NCI-H69 (cell line): ENCODE data around the gene LCNL1.

Source experiments
- DNase-seq: peaks from one replicate; lab custom pipeline; 2025; lab: John Stamatoyannopoulos, UW

Gene LCNL1

GRCh38 chr9:136994180-136994887 is 11.5 kb downstream of the LCNL1 start:
- no peak for DNase-seq

- no peak for DNase-seq
These were observed 12.1 kb downstream of the LCNL1 start for GRCh38 chr9:136994888-136995230.

DNA sequence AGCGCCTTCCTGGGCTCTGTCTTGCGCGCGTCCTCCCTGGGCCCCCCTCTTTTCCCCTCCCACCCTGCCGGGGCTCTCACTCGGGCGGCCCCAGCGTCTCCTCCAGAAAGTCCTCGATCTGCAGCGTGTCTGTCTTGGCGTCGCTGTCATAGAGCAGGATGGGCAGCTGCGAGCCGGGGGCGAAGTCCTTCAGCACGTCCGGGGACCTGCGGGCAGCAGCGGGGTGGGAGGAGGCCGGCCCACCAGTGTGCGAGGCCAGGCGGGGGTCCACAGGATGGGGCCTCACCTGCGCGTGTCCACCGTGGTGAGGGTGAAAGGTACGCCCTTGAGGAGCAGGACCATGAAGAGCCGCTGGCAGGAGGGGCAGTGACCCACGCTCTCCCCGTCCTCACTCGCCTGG is 12.6 kb downstream of the LCNL1 start:
- no peak for DNase-seq

DNA sequence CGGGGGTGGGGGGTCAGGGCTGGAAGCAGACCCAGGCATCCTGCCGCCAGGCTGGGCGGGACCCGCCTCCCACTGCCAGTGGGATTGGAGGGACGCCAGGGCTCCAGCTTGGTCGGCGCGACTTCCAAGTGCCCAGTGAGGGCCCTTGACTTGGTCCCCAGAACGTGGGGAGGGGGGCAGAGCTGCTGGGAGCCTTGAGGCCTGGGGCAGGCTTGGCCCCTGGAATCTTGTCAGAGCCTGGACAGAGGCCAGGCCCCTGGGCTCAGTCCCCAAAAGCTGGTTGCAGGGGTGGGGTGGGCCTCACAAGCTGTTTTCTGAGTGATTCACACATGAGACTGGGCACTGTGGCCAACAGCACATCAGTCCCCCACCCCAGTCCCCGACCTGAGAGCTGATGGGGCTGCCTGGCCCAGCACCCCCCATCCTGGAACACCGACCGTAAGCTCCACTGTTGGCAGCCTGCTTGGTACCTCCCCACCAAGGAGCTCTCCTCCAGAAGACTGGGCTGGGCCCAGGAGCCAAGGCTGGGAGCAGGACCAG is 13.0 kb downstream of the LCNL1 start:
- DNase-seq = peak; percentile 55

- peak; percentile 74 for DNase-seq
These were observed 13.8 kb downstream of the LCNL1 start, which contains the start of gene CLIC3 for GRCh38 chr9:136996361-136997292. Gene CLIC3, minus strand, starts transcription at chr9:136996568. Its CDS starts 25 bp downstream, at chr9:136996543.

- DNase-seq = no peak
These were observed 14.6 kb downstream of the LCNL1 start for GRCh38 chr9:136997371-136997770.

DNA sequence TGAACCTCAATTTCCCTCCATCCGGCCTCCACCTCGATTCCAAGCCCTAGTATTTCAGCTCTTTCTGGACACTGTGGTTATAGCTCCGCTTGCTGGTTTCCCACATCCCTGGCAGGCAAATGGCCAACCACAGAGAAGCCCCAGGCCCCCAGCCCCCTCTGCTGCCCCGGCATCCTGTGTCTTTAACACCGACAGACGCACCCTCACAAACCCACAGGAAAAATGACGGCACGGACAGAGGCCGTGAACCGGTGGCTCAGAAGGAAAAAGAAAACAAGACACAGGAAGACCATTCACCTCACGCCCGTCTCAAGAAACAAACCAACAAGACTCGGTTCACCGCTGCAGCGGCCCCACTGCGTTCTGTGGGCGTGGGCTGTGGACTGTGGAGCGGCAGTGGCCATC is 15.0 kb downstream of the LCNL1 start:
- no peak for DNase-seq

- no peak for DNase-seq
These were observed 17.6 kb downstream of the LCNL1 start for GRCh38 chr9:137000177-137000930.

DNA sequence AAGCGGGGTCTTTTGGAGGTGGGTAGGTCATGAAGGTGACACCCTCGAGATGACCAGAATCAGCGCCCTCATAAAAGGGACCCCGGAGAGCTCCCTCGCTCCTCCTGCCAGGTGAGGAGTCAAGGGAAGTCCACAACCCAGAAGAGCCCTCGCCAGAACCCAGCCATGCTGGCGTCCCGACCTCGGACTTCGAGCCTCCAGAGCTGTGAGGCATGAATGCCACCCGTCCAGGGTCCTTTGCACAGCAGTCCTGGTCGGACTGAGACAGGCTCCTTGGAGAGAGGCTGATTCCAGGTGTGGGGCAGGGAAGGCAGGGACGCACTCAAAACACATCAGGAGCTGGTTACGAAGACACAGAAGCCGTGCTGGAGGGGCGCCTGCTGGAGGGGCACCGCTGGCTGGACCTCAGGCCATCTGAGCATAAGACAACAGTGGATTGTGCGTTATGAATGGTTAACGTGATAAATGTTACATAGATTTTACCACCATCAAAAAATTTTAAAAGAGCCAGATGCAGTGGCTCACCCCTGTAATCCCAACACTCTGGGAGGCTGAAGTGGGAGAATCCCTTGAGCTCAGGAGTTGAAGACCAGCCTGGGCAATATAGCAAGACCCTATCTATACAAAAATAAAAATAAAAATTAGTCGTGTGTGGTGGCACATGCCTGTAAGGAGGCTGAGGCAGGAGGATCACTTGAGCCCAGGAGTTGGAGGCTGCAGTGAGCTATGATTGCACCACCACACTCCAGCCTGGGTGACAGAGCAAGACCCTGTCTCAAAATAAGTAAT is 19.3 kb downstream of the LCNL1 start:
- DNase-seq = no peak

GRCh38 chr9:137002646-137003041 is 19.9 kb downstream of the LCNL1 start:
- DNase-seq = no peak

DNA sequence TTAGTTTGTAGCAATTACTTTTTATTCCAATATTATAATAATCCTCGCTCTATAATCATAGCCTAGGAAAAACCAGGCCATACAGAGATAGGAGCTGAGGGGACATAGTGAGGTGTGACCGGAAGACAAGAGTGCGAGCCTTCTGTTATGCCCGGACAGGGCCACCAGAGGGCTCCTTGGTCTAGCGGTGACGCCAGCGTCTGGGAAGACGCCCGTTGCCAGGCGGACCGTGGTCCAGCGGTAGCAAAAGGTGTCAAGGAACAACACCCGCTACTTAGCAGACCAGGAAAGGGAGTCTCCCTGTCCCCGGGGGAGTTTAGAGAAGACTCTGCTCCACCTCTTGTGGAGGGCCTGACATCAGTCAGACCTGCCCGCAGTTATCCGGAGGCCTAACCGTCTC is 21.5 kb downstream of the LCNL1 start:
- peak; percentile 37 for DNase-seq

- DNase-seq = peak; percentile 20
These were observed 23.6 kb downstream of the LCNL1 start for GRCh38 chr9:137006116-137007003.

DNA sequence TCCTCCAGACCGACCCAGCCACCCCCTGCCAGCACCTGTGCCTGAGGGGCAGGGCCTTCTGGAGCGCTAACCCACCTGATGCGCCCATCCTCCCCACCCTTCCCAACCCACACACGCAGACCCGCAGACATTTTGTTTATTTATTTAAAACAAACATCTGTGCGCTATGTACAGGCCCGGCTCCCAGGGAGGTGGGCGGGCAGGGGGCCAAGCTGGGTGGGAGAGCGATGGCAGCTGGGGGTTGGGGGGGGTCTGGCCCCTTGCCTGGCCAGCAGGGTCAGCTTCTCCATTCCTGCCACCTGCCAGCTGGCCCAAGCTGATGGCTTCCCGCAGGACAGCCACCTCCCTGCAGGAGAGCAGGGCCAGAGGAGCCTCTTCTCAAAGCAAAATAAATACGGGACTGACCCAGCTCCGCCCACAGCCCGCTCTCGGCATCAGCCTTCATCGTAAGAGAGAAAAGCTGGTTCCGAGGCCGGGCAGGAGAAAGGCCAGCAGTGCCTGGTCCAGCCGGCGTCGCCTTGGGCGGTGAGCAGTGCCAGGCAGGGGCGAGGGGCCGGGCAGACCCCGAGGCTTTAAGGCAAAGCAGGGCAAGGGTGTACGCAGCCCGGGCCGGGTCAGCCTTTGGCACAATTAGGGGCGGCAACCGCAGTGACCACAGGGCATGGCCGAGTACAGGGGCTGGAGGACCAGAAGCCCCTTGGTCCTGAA is 24.5 kb downstream of the LCNL1 start:
- peak; percentile 72 for DNase-seq

GRCh38 chr9:137007816-137008270 is 25.1 kb downstream of the LCNL1 start:
- DNase-seq = no peak

DNA sequence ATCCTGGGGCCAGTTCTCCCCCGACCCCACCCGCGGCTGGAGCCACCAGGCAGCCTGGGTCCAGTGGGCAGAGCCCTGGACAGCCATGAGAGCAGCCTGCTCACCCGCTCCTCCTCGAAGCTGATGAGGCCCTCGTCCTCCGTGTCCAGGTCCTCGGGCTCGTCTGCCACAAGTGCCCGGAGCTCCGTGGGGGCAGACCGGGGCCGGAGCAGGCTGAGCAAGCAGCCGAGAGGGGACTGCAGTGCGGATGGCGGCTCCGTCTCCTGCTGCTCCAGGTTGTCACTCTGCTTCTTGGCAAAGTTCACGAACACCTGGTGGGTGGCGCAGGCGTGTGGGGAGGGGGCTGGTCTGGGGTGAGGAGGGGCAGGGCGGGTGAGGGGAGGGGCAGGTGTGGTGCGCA is 25.5 kb downstream of the LCNL1 start:
- no peak for DNase-seq

DNA sequence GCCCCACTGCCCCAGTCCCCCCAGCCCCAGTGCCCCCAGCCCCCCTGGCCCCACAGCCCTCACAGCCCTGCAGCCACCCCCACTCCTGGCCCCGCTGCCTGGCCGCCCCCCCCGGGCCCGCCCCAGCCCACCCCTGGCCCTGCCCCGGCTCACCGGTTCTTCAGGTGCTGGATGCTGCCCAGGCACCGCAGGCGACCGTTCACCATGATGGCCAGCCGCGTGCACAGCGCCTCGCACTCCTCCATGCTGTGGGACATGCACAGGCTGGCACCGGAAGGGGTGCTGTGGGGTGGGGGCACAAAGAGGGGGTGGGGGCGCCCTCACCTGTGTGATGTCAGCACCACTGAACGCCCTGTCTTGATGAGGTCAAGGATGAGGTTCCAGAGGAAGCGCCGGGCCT is 26.4 kb downstream of the LCNL1 start:
- DNase-seq = no peak

DNA sequence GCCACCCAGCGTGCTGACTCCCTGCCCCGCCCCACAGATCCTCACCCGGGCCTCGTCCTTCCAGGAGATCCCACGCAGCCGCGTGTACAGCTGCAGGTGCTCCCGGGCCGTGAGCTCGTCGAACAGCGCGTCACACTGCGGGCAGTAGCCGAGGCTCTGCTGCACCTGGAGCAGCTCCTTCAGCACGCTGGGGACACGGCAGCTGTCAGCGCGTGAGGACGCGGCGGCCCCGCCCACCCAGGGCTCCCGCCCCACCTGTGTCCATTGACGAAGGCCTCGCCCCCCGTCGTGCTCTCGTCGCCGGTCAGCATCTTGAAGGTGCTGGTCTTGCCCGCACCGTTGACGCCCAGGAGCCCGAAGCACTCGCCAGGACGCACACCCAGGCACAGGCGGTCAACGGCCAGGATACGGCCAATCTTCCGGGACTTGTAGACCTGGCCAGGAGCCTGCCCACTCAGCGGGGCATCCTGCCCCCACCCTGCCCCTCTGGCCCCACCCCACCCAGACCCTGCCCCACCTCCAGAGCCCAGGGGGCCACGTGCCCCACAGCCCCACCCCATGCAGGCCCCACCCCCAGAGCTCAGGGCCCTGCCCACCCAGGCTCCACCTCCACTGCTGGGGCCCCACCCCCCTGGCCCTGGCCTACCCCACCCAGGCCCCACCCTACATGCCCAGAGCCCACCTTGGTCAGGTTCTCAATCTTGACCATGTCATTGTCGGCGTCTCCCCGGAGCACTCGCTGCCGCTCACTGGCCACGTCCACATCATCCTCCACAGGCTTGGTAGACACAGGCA is 27.3 kb downstream of the LCNL1 start:
- no peak for DNase-seq

DNA sequence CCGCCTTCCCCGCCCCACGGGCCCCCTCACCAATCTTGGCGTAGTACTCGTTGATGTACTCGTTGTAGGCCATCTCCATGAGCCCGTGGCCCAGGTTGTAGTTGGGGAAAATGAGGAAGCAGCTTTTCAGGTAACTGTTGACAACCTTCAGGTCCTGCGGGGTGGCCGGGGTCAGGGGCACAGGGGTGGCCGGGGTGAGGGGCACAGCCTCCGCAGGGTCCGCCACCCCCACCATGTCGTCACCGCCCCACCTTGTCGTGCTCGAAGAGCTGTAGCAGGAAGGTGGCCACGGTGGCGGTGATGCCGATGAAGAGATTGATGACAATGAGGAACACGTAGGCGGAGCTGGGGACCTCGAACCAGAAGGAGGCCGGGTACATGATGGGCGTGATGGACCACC is 28.4 kb downstream of the LCNL1 start:
- no peak for DNase-seq
